Keratinocyte (primary cell): ENCODE results near the gene ACOXL.

Experiments
- EZH2 ChIP-seq: IDR thresholded peaks from one replicate; pipeline ENCODE4 v1.6.1; 2012; ENCODE audit warnings: inconsistent platforms, mild to moderate bottlenecking, low read length, moderate library complexity
- TF ChIP-seq, protein P1 (sequence below), 3 experiments: IDR thresholded peaks in 1 of 3; conservative IDR thresholded peaks in 1 of 3; optimal IDR thresholded peaks in 1 of 3; 2 replicates in 2 of 3; 3 replicates in 1 of 3; pipeline versions ENCODE3 to v1.5.1; 2011; ENCODE audit warnings: low read length in 3 of 3, mild to moderate bottlenecking in 3 of 3, moderate library complexity in 2 of 3, control low read depth in 1 of 3, inconsistent platforms in 1 of 3; ENCODE audit not compliant: insufficient read depth in 2 of 3; ENCODE audit errors: extremely low read depth in 1 of 3

DNA sequence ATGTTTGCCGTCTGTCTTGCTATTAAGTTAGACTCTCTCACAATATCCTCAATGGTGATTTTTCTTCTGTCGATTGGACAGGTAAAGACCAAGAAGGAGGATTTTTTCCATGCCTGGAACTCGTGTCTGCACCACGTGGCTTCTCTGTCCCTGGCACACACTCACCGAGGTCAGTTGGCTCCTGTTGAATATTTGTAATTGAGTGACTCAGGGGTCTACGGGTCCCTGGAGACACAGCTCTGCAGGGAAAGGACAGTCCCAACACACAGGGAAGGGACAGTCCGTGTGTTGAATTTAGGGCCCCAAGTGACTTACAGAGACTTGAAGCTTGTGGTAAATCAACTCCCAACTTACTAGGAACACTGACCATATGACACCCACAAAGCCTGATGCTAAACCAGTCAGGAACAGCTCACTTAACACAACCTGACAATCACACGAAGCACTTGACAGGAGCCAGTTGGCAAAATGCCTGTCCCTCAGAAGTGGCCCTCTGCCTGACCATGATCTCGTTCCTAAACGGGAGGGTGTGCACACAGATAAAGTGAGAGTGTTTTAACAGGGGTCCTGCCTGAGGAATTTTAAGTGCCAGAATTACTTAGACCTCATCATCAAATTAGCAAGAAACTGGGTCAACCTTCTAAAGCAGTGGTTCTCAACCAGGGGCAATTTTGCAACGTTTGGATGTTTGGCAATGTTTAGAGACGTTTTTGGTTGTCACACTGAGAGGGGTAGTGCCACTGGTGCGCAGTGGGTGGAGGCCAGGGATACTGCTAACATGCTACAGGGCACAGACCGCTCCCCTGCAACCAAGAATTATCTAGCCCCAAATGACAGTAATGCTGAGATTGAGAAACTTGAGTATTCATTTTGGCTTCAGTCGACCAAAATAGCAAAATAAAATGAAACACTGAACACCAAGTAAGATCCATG is 299.4 kb downstream of the ACOXL start:
- TF ChIP-seq, protein P1, sequence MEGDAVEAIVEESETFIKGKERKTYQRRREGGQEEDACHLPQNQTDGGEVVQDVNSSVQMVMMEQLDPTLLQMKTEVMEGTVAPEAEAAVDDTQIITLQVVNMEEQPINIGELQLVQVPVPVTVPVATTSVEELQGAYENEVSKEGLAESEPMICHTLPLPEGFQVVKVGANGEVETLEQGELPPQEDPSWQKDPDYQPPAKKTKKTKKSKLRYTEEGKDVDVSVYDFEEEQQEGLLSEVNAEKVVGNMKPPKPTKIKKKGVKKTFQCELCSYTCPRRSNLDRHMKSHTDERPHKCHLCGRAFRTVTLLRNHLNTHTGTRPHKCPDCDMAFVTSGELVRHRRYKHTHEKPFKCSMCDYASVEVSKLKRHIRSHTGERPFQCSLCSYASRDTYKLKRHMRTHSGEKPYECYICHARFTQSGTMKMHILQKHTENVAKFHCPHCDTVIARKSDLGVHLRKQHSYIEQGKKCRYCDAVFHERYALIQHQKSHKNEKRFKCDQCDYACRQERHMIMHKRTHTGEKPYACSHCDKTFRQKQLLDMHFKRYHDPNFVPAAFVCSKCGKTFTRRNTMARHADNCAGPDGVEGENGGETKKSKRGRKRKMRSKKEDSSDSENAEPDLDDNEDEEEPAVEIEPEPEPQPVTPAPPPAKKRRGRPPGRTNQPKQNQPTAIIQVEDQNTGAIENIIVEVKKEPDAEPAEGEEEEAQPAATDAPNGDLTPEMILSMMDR (optimal IDR thresholded peaks at IDR 0.05 in 1 of 3, IDR thresholded peaks at IDR 0.05 in 1 of 3, conservative IDR thresholded peaks at IDR 0.05 in 1 of 3; ENCODE audit: extremely low read depth in 1 of 3, insufficient read depth in 2 of 3, low read length in 3 of 3), result no peak
- TF ChIP-seq EZH2, result no peak
